ENCODE data around the gene ZNF76. TPM values are rescaled to one million over a fixed set of nuclear protein-coding genes. Genes with fewer than 3 reads are reported as not detected.
A peak's percentile ranks its signal among the peaks of the same experiment; 100 is the strongest.

ZNF76 gene
- total and polyA plus RNA-seq, 2 of the 13 experiments (the other 11 are each of a cell fraction or from before 2014, with no cell fraction given) = 13.2 to 26.4 TPM

DNA sequence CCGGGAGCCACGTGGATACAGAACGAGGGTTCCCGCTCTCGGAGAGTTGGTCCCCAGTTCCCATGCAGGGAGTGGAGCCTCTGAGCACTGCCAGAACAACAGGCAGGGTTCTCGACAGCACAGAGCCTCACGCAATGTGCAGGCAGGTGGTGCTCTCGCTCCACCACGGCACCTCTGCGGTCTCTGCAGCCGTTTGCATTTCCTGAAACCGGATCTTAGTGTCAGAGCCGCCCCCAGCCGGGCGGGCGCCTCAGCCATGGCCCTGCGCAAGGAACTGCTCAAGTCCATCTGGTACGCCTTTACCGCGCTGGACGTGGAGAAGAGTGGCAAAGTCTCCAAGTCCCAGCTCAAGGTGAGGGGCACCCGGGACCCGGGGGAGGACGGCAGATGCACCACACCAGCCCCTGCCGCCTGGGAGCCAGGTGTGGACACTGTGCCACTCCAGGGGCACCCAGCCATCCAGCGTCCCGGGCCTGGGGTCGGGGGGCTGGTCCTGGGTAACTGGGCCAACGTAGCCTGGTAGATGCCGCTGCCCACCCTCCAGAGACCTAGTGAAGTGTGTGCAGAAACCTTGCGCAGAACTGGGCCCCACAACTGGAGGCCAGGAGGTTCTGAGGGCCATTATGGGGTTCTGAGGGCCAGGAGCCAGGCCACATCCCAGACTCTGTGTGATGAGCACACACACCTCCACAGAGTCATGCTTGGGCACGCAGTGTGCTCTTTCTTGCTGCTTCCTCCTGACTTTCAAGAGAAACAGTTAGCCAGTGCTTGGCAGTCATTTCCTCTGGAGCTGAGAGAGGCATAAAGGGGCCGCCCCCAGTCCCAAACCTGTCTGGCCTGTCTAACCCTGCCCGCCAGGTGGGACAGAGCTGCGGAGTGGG, 38.3 kb downstream of the ZNF76 start, which contains the start of gene DEF6 (continued):
- TF ChIP-seq, protein P1, sequence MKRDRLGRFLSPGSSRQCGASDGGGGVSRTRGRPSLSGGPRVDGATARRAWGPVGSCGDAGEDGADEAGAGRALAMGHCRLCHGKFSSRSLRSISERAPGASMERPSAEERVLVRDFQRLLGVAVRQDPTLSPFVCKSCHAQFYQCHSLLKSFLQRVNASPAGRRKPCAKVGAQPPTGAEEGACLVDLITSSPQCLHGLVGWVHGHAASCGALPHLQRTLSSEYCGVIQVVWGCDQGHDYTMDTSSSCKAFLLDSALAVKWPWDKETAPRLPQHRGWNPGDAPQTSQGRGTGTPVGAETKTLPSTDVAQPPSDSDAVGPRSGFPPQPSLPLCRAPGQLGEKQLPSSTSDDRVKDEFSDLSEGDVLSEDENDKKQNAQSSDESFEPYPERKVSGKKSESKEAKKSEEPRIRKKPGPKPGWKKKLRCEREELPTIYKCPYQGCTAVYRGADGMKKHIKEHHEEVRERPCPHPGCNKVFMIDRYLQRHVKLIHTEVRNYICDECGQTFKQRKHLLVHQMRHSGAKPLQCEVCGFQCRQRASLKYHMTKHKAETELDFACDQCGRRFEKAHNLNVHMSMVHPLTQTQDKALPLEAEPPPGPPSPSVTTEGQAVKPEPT (CRISPR knock-in tag; IDR thresholded peaks at IDR 0.05; ENCODE audit: low read depth) = peak; percentile 93; the same call in 1 of the 2 replicates
- TF ChIP-seq ZNF652 (CRISPR knock-in tag; IDR thresholded peaks at IDR 0.05; ENCODE audit: borderline replicate concordance, low read depth) (peak; percentile 13; the same call in 1 of the 2 replicates), KDM5B (CRISPR knock-in tag; IDR thresholded peaks at IDR 0.05; ENCODE audit: borderline replicate concordance) (peak; percentile 93), SMAD3 (CRISPR knock-in tag; IDR thresholded peaks at IDR 0.05) (peak; percentile 83; the same call in 1 of the 2 replicates), ZNF883 (CRISPR knock-in tag; IDR thresholded peaks at IDR 0.05; ENCODE audit: not compliant biosample characterization) (peak; percentile 84), NBN (conservative IDR thresholded peaks at IDR 0.05) (no peak), CBX5 (CRISPR knock-in tag; IDR thresholded peaks at IDR 0.05; ENCODE audit: borderline replicate concordance) (peak; percentile 80; the same call in 1 of the 2 replicates), BCL6 (CRISPR knock-in tag; IDR thresholded peaks at IDR 0.05) (peak; percentile 64; the same call in 1 of the 2 replicates), FOXK1 (CRISPR knock-in tag; IDR thresholded peaks at IDR 0.05; ENCODE audit: borderline replicate concordance, low read depth) (0 out of 2 replicates have a peak, but pooled peaks have one; percentile 21), MAFK (conservative IDR thresholded peaks at IDR 0.05 in 1 of 2, IDR thresholded peaks at IDR 0.05 in 1 of 2; ENCODE audit: low read length in 2 of 2) (peak; percentile 11 to 24; a peak in 1 of 4 replicates), FOSL2 (CRISPR knock-in tag; IDR thresholded peaks at IDR 0.05) (peak; percentile 69), IRF2 (CRISPR knock-in tag; IDR thresholded peaks at IDR 0.05) (peak; percentile 85), BORCS8-MEF2B (CRISPR knock-in tag; IDR thresholded peaks at IDR 0.05) (peak; percentile 86; the same call in 1 of the 2 replicates), ONECUT2 (CRISPR knock-in tag; IDR thresholded peaks at IDR 0.05) (0 out of 2 replicates have a peak, but pooled peaks have one; percentile 7), ZNF570 (CRISPR knock-in tag; IDR thresholded peaks at IDR 0.05; ENCODE audit: borderline replicate concordance) (0 out of 2 replicates have a peak, but pooled peaks have one; percentile 64)
- TF ChIP-seq, protein P2, sequence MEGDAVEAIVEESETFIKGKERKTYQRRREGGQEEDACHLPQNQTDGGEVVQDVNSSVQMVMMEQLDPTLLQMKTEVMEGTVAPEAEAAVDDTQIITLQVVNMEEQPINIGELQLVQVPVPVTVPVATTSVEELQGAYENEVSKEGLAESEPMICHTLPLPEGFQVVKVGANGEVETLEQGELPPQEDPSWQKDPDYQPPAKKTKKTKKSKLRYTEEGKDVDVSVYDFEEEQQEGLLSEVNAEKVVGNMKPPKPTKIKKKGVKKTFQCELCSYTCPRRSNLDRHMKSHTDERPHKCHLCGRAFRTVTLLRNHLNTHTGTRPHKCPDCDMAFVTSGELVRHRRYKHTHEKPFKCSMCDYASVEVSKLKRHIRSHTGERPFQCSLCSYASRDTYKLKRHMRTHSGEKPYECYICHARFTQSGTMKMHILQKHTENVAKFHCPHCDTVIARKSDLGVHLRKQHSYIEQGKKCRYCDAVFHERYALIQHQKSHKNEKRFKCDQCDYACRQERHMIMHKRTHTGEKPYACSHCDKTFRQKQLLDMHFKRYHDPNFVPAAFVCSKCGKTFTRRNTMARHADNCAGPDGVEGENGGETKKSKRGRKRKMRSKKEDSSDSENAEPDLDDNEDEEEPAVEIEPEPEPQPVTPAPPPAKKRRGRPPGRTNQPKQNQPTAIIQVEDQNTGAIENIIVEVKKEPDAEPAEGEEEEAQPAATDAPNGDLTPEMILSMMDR (CRISPR knock-in tag; IDR thresholded peaks at IDR 0.05) = peak; percentile 100
- TF ChIP-seq, protein P3, sequence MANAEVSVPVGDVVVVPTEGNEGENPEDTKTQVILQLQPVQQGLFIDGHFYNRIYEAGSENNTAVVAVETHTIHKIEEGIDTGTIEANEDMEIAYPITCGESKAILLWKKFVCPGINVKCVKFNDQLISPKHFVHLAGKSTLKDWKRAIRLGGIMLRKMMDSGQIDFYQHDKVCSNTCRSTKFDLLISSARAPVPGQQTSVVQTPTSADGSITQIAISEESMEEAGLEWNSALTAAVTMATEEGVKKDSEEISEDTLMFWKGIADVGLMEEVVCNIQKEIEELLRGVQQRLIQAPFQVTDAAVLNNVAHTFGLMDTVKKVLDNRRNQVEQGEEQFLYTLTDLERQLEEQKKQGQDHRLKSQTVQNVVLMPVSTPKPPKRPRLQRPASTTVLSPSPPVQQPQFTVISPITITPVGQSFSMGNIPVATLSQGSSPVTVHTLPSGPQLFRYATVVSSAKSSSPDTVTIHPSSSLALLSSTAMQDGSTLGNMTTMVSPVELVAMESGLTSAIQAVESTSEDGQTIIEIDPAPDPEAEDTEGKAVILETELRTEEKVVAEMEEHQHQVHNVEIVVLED (CRISPR knock-in tag; IDR thresholded peaks at IDR 0.05; ENCODE audit: borderline replicate concordance) = peak; percentile 72; the same call in 1 of the 2 replicates
- TF ChIP-seq, protein P4, sequence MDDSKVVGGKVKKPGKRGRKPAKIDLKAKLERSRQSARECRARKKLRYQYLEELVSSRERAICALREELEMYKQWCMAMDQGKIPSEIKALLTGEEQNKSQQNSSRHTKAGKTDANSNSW (CRISPR knock-in tag; IDR thresholded peaks at IDR 0.05; ENCODE audit: borderline replicate concordance) = peak; percentile 85; the same call in 1 of the 2 replicates
- TF ChIP-seq, protein P5, sequence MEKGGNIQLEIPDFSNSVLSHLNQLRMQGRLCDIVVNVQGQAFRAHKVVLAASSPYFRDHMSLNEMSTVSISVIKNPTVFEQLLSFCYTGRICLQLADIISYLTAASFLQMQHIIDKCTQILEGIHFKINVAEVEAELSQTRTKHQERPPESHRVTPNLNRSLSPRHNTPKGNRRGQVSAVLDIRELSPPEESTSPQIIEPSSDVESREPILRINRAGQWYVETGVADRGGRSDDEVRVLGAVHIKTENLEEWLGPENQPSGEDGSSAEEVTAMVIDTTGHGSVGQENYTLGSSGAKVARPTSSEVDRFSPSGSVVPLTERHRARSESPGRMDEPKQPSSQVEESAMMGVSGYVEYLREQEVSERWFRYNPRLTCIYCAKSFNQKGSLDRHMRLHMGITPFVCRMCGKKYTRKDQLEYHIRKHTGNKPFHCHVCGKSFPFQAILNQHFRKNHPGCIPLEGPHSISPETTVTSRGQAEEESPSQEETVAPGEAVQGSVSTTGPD (CRISPR knock-in tag; IDR thresholded peaks at IDR 0.05) = peak; percentile 73; the same call in 1 of the 2 replicates
- TF ChIP-seq, protein P6, sequence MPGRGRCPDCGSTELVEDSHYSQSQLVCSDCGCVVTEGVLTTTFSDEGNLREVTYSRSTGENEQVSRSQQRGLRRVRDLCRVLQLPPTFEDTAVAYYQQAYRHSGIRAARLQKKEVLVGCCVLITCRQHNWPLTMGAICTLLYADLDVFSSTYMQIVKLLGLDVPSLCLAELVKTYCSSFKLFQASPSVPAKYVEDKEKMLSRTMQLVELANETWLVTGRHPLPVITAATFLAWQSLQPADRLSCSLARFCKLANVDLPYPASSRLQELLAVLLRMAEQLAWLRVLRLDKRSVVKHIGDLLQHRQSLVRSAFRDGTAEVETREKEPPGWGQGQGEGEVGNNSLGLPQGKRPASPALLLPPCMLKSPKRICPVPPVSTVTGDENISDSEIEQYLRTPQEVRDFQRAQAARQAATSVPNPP (CRISPR knock-in tag; IDR thresholded peaks at IDR 0.05) = no peak
